HG02973 (cell line): ENCODE measurements around the gene ULK4.
"Not testable (repeated sequence)": the region's sequence is repeated elsewhere in the genome, so short reads cannot be mapped to it uniquely, and the experiment has no call there.

Experiments used
- ATAC-seq: cut with Tn5 transposase; IDR thresholded peaks from one replicate; pipeline ENCODE4 v1.9.1; 2021; ENCODE audit warnings: moderate library complexity; ENCODE audit not compliant: unreplicated experiment

Gene ULK4

GRCh38 chr3:41651718-41652117, 310.2 kb downstream of the ULK4 start:
- no peak for ATAC-seq

GRCh38 chr3:41650406-41650805, 311.5 kb downstream of the ULK4 start:
- ATAC-seq = no peak

GRCh38 chr3:41649129-41649739, 312.7 kb downstream of the ULK4 start:
- no peak for ATAC-seq

- ATAC-seq = not testable (repeated sequence)
Observed at GRCh38 chr3:41647730-41648129, 314.2 kb downstream of the ULK4 start.

GRCh38 chr3:41640076-41640475, 321.8 kb downstream of the ULK4 start:
- ATAC-seq = no peak

GRCh38 chr3:41638381-41638780, 323.5 kb downstream of the ULK4 start:
- no peak for ATAC-seq

- ATAC-seq = no peak
Observed at GRCh38 chr3:41632700-41633099, 329.2 kb downstream of the ULK4 start.

GRCh38 chr3:41630708-41631107, 331.2 kb downstream of the ULK4 start:
- no peak for ATAC-seq

- ATAC-seq = no peak
Observed at GRCh38 chr3:41629986-41630385, 331.9 kb downstream of the ULK4 start.

GRCh38 chr3:41629072-41629471, 332.8 kb downstream of the ULK4 start:
- no peak for ATAC-seq

GRCh38 chr3:41627477-41628087, 334.3 kb downstream of the ULK4 start:
- no peak for ATAC-seq

- no peak for ATAC-seq
Observed at GRCh38 chr3:41612853-41613252, 349.1 kb downstream of the ULK4 start.

- no peak for ATAC-seq
Observed at GRCh38 chr3:41611008-41611407, 350.9 kb downstream of the ULK4 start.

GRCh38 chr3:41608347-41608746, 353.6 kb downstream of the ULK4 start:
- no peak for ATAC-seq

- ATAC-seq = no peak
Observed at GRCh38 chr3:41603807-41604206, 358.1 kb downstream of the ULK4 start.

- ATAC-seq = no peak
Observed at GRCh38 chr3:41602121-41602520, 359.8 kb downstream of the ULK4 start.

- ATAC-seq = no peak
Observed at GRCh38 chr3:41601404-41601987, 360.4 kb downstream of the ULK4 start.

- ATAC-seq = no peak
Observed at GRCh38 chr3:41600616-41601015, 361.3 kb downstream of the ULK4 start.

- ATAC-seq = no peak
Observed at GRCh38 chr3:41599127-41599484, 362.8 kb downstream of the ULK4 start.

- no peak for ATAC-seq
Observed at GRCh38 chr3:41598402-41599126, 363.3 kb downstream of the ULK4 start.

GRCh38 chr3:41593774-41594173, 368.1 kb downstream of the ULK4 start:
- no peak for ATAC-seq
